ENCODE measurements around the gene MAP3K14.

DNA sequence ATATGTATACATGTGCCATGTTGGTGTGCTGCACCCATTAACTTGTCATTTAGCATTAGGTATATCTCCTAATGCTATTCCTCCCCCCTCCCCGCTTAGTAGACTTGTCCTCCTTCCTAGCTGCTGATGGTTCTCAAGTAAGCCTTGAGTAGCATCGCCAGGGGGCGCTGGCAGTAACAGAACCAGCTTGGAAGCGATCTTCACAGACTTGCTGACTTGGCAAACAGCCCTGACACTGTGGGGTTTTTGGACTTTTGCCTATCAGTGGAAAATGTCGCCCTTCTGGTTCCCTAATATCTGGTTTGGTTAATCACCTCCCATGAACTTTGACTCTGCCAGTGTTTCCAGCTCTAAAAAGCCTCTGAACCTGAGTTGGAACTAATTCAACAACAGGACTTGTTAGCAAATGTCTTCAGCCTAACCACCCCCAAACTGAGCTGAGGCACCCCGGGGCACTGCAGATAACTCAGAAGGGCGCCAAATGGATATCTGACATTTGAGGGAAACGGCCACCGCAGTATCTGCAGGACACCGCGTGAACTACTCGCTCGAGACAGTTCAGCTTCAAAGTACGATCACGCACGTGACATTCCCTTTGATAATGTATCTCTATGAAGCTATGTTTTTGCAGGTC, 39.5 kb downstream of the MAP3K14 start:
- TF ChIP-seq, protein P1, sequence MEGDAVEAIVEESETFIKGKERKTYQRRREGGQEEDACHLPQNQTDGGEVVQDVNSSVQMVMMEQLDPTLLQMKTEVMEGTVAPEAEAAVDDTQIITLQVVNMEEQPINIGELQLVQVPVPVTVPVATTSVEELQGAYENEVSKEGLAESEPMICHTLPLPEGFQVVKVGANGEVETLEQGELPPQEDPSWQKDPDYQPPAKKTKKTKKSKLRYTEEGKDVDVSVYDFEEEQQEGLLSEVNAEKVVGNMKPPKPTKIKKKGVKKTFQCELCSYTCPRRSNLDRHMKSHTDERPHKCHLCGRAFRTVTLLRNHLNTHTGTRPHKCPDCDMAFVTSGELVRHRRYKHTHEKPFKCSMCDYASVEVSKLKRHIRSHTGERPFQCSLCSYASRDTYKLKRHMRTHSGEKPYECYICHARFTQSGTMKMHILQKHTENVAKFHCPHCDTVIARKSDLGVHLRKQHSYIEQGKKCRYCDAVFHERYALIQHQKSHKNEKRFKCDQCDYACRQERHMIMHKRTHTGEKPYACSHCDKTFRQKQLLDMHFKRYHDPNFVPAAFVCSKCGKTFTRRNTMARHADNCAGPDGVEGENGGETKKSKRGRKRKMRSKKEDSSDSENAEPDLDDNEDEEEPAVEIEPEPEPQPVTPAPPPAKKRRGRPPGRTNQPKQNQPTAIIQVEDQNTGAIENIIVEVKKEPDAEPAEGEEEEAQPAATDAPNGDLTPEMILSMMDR (conservative IDR thresholded peaks at IDR 0.05; ENCODE audit: low read length): peak; percentile 80
- TF ChIP-seq EZH2phosphoT487 (IDR thresholded peaks at IDR 0.05; ENCODE audit: borderline replicate concordance): no peak
